SK-N-MC (cell line): ENCODE measurements around the gene TEX13C.

ENCODE experiments used
- EZH2 ChIP-seq: fragments of 200-600 bp; sonication (generic); IDR thresholded peaks from one replicate; pipeline ENCODE4 v1.6.1; 2017; ENCODE audit warnings: antibody characterized with exemption
- POLR2AphosphoS5 ChIP-seq: IDR thresholded peaks from 2 replicates; pipeline ENCODE4 v1.6.1; 2012; ENCODE audit warnings: mild to moderate bottlenecking, low read depth, low read length, borderline replicate concordance

GRCh38 chrX:125322431-125322830 is 2.8 kb downstream of the TEX13C start:
- no peak for TF ChIP-seq EZH2
- no peak for TF ChIP-seq POLR2AphosphoS5
